GM23338 (cell line): ENCODE results near the gene FKBP10.

Experiments used
- CREB1 ChIP-seq: fragments of 250-450 bp; sonication (Bioruptor Pico); IDR thresholded peaks from 2 replicates; pipeline ENCODE4 v1.5.0; 2020; ENCODE audit warnings: low read depth, mild to moderate bottlenecking, moderate library complexity
- EZH2 ChIP-seq: fragments of 200-600 bp; sonication (generic); IDR thresholded peaks from one replicate; pipeline ENCODE4 v1.8.0; 2017; ENCODE audit warnings: antibody characterized with exemption, mild to moderate bottlenecking, low read depth; ENCODE audit not compliant: unreplicated experiment
- EZH2phosphoT487 ChIP-seq: fragments of 200-600 bp; sonication (generic); IDR thresholded peaks from one replicate; pipeline ENCODE4 v1.8.1; 2018; ENCODE audit warnings: antibody characterized with exemption; ENCODE audit not compliant: unreplicated experiment
- JUNB ChIP-seq: IDR thresholded peaks from one replicate; pipeline ENCODE4 v1.6.1; 2016; ENCODE audit warnings: antibody characterized with exemption; ENCODE audit not compliant: unreplicated experiment
- NANOG ChIP-seq: IDR thresholded peaks from 2 replicates; pipeline ENCODE4 v1.6.1; 2016; ENCODE audit warnings: antibody characterized with exemption, borderline replicate concordance
- POLR2AphosphoS5 ChIP-seq: IDR thresholded peaks from 2 replicates; pipeline ENCODE4 v1.6.1; 2016; ENCODE audit warnings: antibody characterized with exemption, low read depth
- STAT1 ChIP-seq: IDR thresholded peaks from one replicate; pipeline ENCODE4 v1.6.1; 2016; ENCODE audit warnings: antibody characterized with exemption; ENCODE audit not compliant: unreplicated experiment
- ZNF114 ChIP-seq: fragments of 250-450 bp; sonication (Bioruptor Pico); IDR thresholded peaks from 2 replicates; pipeline ENCODE4 v1.5.0; 2020; ENCODE audit warnings: mild to moderate bottlenecking, moderate library complexity
- ZNF331 ChIP-seq: fragments of 250-450 bp; sonication (Bioruptor Pico); IDR thresholded peaks from 2 replicates; pipeline ENCODE4 v1.5.0; 2020; ENCODE audit warnings: low read depth, mild to moderate bottlenecking, moderate library complexity
- TF ChIP-seq, protein P1 (sequence below), 2 experiments: fragments of 200-600 bp in 1 of 2; sonication (generic) in 1 of 2; conservative IDR thresholded peaks; 2 replicates each; pipeline versions ENCODE4 v1.5.1 to v1.6.1; 2016 to 2017; ENCODE audit warnings: antibody characterized with exemption in 2 of 2, low read depth in 2 of 2, mild to moderate bottlenecking in 2 of 2, moderate library complexity in 1 of 2
- TF ChIP-seq, protein P2 (sequence below): IDR thresholded peaks from one replicate; pipeline ENCODE4 v1.6.1; 2018; ENCODE audit warnings: antibody characterized with exemption; ENCODE audit not compliant: unreplicated experiment
- TF ChIP-seq, protein P3 (sequence below): fragments of 250-450 bp; sonication (Bioruptor Pico); IDR thresholded peaks from 2 replicates; pipeline ENCODE4 v1.5.0; 2020; ENCODE audit warnings: mild to moderate bottlenecking, moderate library complexity
- TF ChIP-seq, protein P4 (sequence below): IDR thresholded peaks from 2 replicates; pipeline ENCODE4 v1.6.1; 2016; ENCODE audit warnings: antibody characterized with exemption

DNA sequence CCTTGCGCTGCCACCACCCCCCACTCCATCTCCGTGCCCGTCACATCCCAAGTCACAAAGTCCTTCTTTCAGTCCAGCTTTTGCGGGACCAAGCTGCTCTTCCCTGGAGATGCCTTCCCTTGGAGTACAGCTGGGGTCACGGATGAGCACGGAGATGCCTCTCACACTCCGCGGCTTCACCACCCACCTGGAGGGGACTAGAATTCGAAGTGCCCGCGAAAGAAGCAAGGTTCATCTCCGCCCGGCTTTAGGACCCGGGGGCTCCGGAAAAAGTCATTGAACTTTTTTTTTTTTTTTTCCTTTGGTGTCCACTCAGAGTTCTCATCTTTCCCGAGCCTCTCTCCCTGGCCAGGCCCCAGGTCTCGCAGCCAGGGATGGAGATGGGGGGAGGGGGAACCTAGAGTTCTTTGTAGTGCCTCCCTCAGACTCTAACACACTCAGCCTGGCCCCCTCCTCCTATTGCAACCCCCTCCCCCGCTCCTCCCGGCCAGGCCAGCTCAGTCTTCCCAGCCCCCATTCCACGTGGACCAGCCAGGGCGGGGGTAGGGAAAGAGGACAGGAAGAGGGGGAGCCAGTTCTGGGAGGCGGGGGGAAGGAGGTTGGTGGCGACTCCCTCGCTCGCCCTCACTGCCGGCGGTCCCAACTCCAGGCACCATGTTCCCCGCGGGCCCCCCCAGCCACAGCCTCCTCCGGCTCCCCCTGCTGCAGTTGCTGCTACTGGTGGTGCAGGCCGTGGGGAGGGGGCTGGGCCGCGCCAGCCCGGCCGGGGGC, at the start of gene FKBP10:
- TF ChIP-seq EZH2 (no peak), JUNB (no peak), POLR2AphosphoS5 (peak; percentile 71), EZH2phosphoT487 (no peak), CREB1 (CRISPR knock-in tag) (no peak; the same call in 1 of the 2 replicates), ZNF331 (CRISPR knock-in tag) (no peak), ZNF114 (CRISPR knock-in tag) (no peak), STAT1 (no peak), NANOG (no peak)
- TF ChIP-seq, protein P1, sequence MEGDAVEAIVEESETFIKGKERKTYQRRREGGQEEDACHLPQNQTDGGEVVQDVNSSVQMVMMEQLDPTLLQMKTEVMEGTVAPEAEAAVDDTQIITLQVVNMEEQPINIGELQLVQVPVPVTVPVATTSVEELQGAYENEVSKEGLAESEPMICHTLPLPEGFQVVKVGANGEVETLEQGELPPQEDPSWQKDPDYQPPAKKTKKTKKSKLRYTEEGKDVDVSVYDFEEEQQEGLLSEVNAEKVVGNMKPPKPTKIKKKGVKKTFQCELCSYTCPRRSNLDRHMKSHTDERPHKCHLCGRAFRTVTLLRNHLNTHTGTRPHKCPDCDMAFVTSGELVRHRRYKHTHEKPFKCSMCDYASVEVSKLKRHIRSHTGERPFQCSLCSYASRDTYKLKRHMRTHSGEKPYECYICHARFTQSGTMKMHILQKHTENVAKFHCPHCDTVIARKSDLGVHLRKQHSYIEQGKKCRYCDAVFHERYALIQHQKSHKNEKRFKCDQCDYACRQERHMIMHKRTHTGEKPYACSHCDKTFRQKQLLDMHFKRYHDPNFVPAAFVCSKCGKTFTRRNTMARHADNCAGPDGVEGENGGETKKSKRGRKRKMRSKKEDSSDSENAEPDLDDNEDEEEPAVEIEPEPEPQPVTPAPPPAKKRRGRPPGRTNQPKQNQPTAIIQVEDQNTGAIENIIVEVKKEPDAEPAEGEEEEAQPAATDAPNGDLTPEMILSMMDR (conservative IDR thresholded peaks at IDR 0.05; ENCODE audit: low read depth in 2 of 2) = no peak
- TF ChIP-seq, protein P2, sequence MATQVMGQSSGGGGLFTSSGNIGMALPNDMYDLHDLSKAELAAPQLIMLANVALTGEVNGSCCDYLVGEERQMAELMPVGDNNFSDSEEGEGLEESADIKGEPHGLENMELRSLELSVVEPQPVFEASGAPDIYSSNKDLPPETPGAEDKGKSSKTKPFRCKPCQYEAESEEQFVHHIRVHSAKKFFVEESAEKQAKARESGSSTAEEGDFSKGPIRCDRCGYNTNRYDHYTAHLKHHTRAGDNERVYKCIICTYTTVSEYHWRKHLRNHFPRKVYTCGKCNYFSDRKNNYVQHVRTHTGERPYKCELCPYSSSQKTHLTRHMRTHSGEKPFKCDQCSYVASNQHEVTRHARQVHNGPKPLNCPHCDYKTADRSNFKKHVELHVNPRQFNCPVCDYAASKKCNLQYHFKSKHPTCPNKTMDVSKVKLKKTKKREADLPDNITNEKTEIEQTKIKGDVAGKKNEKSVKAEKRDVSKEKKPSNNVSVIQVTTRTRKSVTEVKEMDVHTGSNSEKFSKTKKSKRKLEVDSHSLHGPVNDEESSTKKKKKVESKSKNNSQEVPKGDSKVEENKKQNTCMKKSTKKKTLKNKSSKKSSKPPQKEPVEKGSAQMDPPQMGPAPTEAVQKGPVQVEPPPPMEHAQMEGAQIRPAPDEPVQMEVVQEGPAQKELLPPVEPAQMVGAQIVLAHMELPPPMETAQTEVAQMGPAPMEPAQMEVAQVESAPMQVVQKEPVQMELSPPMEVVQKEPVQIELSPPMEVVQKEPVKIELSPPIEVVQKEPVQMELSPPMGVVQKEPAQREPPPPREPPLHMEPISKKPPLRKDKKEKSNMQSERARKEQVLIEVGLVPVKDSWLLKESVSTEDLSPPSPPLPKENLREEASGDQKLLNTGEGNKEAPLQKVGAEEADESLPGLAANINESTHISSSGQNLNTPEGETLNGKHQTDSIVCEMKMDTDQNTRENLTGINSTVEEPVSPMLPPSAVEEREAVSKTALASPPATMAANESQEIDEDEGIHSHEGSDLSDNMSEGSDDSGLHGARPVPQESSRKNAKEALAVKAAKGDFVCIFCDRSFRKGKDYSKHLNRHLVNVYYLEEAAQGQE = no peak
- TF ChIP-seq, protein P3, sequence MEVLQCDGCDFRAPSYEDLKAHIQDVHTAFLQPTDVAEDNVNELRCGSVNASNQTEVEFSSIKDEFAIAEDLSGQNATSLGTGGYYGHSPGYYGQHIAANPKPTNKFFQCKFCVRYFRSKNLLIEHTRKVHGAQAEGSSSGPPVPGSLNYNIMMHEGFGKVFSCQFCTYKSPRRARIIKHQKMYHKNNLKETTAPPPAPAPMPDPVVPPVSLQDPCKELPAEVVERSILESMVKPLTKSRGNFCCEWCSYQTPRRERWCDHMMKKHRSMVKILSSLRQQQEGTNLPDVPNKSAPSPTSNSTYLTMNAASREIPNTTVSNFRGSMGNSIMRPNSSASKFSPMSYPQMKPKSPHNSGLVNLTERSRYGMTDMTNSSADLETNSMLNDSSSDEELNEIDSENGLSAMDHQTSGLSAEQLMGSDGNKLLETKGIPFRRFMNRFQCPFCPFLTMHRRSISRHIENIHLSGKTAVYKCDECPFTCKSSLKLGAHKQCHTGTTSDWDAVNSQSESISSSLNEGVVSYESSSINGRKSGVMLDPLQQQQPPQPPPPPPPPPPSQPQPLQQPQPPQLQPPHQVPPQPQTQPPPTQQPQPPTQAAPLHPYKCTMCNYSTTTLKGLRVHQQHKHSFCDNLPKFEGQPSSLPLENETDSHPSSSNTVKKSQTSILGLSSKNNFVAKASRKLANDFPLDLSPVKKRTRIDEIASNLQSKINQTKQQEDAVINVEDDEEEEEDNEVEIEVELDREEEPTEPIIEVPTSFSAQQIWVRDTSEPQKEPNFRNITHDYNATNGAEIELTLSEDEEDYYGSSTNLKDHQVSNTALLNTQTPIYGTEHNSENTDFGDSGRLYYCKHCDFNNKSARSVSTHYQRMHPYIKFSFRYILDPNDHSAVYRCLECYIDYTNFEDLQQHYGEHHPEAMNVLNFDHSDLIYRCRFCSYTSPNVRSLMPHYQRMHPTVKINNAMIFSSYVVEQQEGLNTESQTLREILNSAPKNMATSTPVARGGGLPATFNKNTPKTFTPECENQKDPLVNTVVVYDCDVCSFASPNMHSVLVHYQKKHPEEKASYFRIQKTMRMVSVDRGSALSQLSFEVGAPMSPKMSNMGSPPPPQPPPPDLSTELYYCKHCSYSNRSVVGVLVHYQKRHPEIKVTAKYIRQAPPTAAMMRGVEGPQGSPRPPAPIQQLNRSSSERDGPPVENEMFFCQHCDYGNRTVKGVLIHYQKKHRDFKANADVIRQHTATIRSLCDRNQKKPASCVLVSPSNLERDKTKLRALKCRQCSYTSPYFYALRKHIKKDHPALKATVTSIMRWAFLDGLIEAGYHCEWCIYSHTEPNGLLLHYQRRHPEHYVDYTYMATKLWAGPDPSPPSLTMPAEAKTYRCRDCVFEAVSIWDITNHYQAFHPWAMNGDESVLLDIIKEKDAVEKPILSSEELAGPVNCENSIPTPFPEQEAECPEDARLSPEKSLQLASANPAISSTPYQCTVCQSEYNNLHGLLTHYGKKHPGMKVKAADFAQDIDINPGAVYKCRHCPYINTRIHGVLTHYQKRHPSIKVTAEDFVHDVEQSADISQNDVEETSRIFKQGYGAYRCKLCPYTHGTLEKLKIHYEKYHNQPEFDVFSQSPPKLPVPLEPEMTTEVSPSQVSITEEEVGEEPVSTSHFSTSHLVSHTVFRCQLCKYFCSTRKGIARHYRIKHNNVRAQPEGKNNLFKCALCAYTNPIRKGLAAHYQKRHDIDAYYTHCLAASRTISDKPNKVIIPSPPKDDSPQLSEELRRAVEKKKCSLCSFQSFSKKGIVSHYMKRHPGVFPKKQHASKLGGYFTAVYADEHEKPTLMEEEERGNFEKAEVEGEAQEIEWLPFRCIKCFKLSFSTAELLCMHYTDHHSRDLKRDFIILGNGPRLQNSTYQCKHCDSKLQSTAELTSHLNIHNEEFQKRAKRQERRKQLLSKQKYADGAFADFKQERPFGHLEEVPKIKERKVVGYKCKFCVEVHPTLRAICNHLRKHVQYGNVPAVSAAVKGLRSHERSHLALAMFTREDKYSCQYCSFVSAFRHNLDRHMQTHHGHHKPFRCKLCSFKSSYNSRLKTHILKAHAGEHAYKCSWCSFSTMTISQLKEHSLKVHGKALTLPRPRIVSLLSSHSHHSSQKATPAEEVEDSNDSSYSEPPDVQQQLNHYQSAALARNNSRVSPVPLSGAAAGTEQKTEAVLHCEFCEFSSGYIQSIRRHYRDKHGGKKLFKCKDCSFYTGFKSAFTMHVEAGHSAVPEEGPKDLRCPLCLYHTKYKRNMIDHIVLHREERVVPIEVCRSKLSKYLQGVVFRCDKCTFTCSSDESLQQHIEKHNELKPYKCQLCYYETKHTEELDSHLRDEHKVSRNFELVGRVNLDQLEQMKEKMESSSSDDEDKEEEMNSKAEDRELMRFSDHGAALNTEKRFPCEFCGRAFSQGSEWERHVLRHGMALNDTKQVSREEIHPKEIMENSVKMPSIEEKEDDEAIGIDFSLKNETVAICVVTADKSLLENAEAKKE = no peak
- TF ChIP-seq, protein P4, sequence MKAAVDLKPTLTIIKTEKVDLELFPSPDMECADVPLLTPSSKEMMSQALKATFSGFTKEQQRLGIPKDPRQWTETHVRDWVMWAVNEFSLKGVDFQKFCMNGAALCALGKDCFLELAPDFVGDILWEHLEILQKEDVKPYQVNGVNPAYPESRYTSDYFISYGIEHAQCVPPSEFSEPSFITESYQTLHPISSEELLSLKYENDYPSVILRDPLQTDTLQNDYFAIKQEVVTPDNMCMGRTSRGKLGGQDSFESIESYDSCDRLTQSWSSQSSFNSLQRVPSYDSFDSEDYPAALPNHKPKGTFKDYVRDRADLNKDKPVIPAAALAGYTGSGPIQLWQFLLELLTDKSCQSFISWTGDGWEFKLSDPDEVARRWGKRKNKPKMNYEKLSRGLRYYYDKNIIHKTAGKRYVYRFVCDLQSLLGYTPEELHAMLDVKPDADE = peak; percentile 50
